Astrocyte of the spinal cord (primary cell): ENCODE results near the gene SHMT2.

ENCODE experiments used
- DNase-seq: peaks from one replicate; pipeline ENCODE4 v3.0.0; 2011; ENCODE audit warnings: low read depth, low spot score
- H3K4me3 ChIP-seq: 2 replicates; pipeline ENCODE4 v1.5.1; 2011; ENCODE audit warnings: low read depth, mild to moderate bottlenecking, low read length, moderate library complexity
- in situ Hi-C: cut with HindIII; loops from 2 replicates; pipeline ENCODE4 v1.10.0; 2017; ENCODE audit warnings: low sequenced_read_pairs
- TF ChIP-seq, protein P1 (sequence below): IDR thresholded peaks from 2 replicates; pipeline ENCODE4 v1.5.1; 2012; ENCODE audit warnings: low read depth, mild to moderate bottlenecking, low read length, inconsistent platforms

SHMT2 gene

DNA sequence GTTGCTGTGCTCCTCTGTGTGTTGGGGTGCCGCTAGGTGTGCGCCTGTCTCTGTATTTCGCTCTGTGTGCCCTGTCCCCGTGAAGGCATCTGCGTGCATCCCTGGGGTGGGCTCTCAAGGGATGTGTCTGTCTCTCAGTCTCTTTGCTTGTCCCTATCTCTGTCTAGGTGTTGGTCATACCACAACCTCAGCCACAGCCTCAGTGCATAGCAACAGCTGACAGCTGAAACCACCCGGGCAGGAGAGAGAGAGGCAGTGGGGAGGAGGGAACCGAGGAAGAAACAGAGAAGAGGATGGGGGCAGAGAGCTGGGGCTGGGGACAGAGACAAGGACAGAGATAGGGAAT, 13.9 kb upstream of the SHMT2 start:
- no peak for DNase-seq
- TF ChIP-seq, protein P1, sequence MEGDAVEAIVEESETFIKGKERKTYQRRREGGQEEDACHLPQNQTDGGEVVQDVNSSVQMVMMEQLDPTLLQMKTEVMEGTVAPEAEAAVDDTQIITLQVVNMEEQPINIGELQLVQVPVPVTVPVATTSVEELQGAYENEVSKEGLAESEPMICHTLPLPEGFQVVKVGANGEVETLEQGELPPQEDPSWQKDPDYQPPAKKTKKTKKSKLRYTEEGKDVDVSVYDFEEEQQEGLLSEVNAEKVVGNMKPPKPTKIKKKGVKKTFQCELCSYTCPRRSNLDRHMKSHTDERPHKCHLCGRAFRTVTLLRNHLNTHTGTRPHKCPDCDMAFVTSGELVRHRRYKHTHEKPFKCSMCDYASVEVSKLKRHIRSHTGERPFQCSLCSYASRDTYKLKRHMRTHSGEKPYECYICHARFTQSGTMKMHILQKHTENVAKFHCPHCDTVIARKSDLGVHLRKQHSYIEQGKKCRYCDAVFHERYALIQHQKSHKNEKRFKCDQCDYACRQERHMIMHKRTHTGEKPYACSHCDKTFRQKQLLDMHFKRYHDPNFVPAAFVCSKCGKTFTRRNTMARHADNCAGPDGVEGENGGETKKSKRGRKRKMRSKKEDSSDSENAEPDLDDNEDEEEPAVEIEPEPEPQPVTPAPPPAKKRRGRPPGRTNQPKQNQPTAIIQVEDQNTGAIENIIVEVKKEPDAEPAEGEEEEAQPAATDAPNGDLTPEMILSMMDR: no peak
- in situ Hi-C loops: no loop called here

DNA sequence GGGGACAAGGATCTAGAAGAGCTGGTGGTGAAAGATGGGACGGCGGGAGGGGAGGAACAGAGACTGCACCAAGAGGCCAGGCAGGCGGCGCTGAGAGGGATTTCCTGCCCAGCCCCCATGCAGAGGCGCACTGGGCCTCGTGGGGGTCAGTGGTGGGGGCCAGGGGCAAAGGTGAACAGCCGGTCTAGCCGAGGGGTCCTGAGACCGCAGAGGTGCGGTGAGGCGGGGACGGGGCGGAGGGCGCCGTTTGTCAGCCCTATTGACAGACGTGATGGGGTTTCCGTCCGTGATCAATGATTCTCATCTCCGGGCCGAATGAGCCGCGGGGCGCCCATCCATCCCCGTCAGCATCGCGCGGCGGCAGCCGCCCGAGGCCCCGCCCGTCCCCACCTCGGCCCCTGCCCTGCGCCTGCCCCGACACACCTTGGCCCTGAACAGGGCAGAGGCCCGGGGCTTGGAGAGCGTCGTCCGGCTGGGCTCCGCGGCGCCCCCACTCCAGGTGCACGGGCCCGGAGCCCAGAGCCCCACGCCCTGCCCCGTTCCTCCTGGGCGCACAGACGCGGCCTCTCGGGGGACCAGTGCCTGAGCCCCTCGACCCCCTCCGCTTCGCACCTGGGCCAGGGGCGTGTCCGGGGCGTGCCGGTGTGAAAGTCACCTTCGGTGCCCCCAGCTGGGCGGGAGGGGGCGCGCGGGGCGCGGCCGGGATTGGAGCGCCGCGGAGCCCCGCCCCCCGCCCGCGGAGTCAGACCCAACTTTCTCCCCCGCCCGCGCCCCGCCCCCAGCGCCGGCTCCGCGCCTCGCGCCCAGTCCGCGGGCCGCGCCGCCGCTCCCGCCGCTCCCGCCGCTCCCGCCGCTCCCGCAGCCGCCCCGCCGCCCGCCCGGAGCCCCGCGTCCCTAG, 13.2 kb upstream of the SHMT2 start, which contains the start of gene NXPH4:
Gene NXPH4 (plus strand): TSS at position 781 of the 898 bp plus-strand sequence. CDS start 176 bp downstream, outside the sequence.
- H3K4me3 ChIP-seq: peak within 1 kb of the TSS; percentile 37
- TF ChIP-seq, protein P1: no peak
- no peak for DNase-seq
- in situ Hi-C loops: no loop called here

More for the DNA sequence above, 13.9 kb upstream of the SHMT2 start:
- no peak overlapping the region for H3K4me3 ChIP-seq

DNA sequence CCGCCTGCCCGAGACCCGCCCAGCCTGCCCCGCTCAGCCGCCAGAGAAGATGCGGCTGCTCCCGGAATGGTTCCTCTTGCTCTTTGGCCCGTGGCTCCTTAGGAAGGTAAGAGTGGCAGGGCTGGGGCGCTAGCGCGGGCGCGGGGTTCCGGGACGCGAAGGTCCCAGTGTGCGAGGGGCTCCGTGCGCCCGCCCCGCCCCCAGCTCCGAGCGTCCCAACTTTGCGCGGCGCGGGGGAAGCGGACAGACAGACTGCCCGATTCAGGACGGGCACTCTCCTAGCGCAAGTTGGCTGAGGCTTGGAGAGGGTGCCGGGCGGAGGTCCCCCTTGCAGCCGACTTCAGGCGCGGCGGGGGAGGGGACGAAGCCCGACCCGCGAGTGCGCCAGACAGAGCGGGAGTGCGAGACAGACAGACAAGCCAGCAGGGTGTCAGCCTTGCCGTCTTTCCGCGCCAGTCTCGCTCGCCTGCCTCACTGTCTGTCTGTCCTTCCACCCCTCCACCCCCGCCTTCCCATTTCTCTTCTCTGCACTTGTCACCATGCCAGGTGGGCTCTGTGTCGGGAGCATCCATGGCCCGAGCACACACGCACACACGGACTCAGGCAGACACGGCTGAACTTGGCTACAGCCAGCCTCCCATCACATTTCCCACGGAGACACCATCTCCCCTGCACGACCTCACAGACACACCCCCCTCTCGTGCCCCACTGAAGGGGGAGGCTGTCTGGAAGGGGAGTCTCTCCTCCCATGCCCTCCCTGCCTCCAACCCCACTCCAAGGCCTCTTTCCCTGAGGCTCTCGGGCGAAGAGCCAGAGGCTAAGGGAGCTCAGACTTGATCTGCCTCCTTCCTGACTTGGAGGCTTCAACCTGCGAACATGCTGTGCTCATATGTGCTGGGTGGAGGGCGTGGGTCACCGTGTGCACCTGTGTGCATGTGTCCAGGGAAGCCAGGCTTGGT, 12.3 kb upstream of the SHMT2 start:
- peak overlapping the region; percentile 37 for H3K4me3 ChIP-seq
- TF ChIP-seq, protein P1: no peak
- no peak for DNase-seq
- in situ Hi-C loops: no loop called here

DNA sequence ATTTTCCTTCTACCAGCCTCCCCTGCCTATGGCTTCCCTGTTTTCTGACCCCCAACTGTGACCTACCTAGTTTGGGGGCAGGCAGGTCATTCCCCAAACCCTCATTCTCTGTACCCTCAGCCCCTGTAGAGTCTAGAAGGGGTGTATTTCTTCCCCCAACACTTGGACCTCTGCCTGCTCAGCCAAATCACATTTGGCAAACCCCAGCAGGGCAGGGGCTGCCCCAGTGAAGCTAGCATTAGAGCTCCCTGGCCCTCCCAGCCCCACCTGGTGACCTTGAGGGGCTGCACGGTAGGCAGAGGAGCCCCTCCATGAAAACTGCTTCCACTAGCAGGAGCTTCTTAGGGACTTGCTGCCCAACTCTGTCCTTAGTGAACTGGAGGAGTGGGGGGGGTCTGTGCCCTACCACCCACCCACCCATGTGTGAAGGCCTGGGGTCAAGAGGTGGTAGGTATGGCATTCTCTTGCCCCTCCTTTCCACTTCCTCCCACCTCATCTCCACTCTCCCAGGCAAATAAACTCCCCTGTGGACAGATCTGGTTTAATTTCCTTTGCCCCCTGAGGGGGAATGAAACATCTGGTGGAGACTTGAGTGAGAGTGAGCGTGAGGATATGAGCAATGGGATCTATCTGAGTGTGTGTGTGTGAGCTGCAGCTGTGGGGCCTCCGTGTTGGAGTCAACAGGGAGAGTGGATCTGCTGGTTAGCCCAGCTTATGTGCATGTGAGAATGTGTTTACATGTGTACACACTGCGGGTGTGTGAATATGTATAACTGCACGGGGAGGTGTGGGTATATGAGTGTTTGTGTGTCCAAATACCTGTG, 11.3 kb upstream of the SHMT2 start:
- no peak overlapping the region for H3K4me3 ChIP-seq
- no peak for DNase-seq
- in situ Hi-C loops: no loop called here
- TF ChIP-seq, protein P1: no peak

DNA sequence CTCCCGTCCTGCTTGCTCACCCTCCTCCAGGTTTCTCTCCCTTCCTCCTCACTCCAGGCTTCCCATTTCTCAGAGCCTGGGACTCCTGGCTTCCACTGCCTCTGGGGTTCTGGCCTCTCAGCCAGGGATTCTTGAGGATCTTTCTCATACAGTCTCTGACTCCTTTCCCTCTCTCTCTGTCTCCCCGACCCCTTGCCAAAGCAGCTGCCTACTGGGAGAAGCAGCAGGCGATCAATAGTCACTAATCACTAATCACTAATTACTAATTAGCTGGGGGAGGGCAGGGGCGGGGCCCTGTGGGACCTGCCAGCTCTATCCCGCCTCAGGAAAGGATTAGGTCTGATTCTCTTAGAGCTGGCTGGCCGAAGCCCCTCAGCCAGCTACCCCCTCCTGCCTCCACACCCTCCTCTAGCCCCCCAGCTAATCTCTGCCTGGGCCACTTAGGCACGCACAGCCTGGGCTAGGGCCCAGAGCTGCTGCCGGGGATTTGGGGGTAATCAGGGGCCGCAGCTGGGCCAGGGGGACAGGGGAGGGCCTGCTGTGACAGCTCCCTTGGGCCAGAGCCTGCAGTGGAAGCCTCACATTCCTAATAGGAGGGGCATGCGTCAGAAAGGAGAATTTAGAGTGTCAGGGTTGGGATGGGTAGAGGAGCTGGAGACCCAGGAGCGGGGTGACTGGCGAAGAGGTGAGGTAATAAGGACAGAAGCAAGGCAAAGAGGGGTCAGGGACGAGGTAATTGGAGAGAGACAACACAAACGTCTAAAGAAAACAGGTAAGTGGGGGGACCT, 10.1 kb upstream of the SHMT2 start:
- no peak for DNase-seq
- TF ChIP-seq, protein P1: no peak
- H3K4me3 ChIP-seq: no peak overlapping the region
- in situ Hi-C loops: no loop called here
